Stimulated activated CD4-positive, alpha-beta T cell treated with anti-CD3 and anti-CD28 coated beads, Interleukin-1b, Interleukin-23, amount 100 ng/mL, for 1 hour (primary cell): ENCODE data around the gene GTPBP2.

ENCODE experiments used
- DNase-seq, 2 donors: peaks; one replicate each; pipeline ENCODE4 v3.0.0-alpha.2; 2020; ENCODE audit warnings: low read depth in 2 of 2

The GTPBP2 gene, protein sequence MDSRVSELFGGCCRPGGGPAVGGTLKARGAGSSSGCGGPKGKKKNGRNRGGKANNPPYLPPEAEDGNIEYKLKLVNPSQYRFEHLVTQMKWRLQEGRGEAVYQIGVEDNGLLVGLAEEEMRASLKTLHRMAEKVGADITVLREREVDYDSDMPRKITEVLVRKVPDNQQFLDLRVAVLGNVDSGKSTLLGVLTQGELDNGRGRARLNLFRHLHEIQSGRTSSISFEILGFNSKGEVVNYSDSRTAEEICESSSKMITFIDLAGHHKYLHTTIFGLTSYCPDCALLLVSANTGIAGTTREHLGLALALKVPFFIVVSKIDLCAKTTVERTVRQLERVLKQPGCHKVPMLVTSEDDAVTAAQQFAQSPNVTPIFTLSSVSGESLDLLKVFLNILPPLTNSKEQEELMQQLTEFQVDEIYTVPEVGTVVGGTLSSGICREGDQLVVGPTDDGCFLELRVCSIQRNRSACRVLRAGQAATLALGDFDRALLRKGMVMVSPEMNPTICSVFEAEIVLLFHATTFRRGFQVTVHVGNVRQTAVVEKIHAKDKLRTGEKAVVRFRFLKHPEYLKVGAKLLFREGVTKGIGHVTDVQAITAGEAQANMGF

DNA sequence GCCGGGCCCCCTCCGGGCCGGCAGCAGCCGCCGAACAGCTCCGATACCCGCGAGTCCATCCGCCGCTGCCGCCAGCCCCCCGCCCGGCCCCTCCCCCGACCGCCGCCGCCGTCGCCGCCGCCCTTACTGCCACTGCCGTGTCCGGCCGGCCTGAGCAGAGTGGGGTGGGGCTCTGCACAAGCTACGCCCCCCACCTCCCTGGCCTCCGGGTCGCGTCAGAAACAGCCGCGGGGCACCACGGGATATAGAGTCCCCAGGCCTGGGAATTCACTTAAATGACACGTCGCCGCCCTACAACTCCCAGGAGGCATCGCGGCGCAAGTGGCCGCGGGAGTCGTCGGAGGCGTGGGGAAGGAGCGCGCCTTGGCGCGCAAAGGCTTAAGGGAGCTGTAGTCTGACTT, at the start of gene GTPBP2:
TSS of gene GTPBP2 (minus strand) at position 161 of the 401 bp plus-strand sequence. CDS start at position 59, 102 bp downstream.
- DNase-seq = peak; percentile 82 to 87

GRCh38 chr6:43678341-43678740, 49.3 kb upstream of the GTPBP2 start:
- no peak for DNase-seq

DNA sequence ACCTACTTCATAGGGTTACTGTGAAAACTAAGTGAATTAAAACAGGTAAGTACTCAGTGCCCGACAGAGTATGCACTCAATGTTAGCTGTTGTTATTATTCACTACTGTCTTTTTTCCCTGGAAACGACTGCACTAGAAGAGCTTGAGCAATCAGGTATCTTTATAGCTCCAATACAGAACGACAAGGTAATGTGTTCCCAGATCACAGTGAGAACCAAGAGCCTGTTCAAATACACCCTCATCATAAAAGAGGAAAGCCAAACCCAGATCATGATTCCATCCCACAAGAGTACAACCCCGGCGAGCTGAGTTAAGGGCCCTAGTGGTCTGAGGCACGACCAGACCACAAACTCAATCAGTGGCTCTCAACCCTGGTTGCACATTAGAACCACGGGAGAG, 48.7 kb upstream of the GTPBP2 start:
- DNase-seq = no peak

- DNase-seq = no peak
Observed at GRCh38 chr6:43676962-43677606, 48.0 kb upstream of the GTPBP2 start.

DNA sequence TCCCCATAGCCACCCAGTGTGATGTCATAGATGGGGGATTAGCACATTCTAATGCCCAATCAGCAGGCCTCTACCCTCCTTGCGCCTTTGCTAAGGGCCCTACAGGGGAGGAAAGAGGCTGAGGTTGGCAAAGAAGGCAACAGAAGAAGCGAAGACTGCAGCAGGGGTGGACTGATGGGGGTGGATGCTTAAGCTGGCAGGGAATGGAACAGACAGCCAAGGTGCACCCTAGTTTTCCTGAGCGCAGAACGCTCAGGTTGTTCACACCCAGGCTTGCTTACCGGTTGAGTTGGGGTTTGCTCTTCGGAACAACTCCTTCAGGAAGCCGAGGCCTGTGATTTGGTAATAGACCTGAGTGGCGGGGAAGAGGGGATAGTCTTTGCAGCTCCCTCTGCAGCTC, 45.9 kb upstream of the GTPBP2 start:
- DNase-seq = no peak

- DNase-seq = no peak
Observed at GRCh38 chr6:43674291-43674690, 45.2 kb upstream of the GTPBP2 start.

GRCh38 chr6:43673444-43674084, 44.5 kb upstream of the GTPBP2 start:
- no peak for DNase-seq

DNA sequence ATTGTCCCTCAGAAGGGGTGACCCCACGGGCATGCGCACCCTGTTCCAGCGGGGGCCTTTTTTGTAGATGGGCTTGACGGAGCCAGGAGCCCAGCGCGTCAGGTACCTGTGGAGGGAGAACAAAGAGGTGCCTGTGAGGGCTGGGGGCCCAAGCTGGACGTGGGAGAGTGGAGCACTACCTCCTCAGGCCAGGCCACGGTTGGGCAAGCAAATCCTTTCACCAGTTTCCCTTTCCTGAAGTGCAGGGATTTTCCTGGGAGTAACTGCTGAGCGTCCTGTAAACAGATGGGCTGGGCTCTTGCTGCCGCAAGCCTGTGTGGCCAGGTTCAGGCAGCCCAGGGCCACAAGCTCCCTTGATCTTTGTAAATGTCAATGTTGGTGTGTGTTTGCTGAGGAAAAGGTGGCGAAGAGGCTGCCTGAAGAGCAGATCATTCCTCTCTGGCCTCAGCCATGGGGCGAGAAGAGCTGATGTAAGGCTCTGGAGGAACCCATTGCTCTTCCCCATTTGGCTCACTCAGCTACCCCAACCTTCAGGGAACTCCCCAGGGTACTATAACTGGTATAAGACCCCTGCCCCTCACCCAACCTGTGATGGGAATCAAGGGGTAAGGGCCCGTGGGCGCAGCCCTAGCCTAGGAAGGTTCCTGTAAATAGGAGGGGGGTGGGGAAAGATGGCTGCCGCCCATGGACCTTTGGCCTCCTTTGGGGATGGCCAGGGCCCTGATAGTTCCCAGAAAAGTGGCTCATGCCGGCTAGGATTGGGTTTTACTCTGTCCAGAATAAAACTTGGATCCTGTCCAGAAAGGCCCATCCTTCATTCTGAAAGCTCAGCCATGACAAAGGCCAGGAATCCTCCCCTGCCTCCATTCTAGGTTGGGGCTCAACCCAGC, 43.0 kb upstream of the GTPBP2 start:
- no peak for DNase-seq

- DNase-seq = no peak
Observed at GRCh38 chr6:43671011-43671800, 42.1 kb upstream of the GTPBP2 start.

DNA sequence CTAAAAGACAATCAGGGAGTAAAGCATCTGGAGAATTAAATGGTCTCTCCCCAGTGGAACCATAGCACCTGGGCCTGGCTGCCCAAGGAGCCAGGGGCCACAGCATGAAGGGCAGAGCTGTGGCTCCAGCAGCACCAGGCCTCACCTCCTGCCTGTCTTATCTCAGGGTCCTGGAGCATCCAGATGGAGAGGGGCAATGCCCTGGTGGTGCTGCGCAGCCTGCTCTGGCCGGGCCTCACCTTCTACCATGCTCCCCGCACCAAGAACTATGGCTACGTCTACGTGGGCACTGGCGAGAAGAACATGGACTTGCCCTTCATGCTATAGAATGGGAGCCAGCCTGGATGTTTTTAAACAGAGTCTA, 41.5 kb upstream of the GTPBP2 start:
- no peak for DNase-seq

GRCh38 chr6:43669922-43670622, 41.0 kb upstream of the GTPBP2 start:
- no peak for DNase-seq

DNA sequence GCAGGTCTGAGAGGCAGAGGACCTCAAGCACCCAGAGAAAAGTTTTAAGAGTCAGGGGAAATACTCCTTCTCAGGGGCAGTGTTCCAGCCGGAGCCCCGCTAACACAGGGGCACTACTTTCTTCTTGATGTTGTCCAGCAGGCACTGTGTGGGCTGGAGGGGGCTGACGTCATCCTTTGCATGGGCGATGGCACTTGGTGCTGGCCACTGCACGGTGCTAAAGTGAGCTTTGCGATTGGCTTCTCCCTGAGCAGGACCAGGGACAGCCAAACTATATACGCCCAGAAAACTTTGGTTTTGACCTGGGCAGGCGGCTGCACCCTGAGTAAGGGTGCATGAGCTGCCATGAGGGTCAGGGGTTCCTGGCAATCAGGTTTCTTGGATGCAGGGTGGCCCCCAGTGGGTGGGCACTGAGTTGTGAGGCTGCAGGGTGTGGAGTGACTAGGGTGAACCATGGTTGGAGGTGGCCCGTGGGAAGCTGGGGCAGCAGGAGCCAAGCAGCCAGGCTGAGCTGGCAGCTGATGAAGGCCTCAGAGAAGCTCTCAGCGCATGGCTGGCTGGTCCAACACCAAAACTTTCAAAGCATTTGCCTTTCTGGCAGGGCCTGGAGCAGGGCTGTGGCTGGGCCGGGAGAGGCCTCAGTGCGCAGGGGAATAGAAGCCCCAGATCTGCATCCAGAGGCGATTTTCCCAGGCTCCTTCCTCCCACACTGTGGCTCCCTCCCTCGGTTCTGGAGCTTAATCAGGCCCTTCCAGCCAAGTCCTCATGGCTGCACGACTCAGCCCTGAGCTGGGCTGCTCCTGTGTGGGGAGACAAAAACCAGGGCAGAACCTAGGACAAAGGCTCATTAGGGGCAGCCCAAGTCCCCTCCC, 40.2 kb upstream of the GTPBP2 start:
- no peak for DNase-seq

- peak in 1 of 2 donors; percentile 19 for DNase-seq
Observed at GRCh38 chr6:43668151-43669028, 39.3 kb upstream of the GTPBP2 start.

GRCh38 chr6:43667245-43668150, 38.4 kb upstream of the GTPBP2 start:
- DNase-seq = peak; percentile 63 to 88

- DNase-seq = no peak
Observed at GRCh38 chr6:43666196-43666920, 37.3 kb upstream of the GTPBP2 start.

- no peak for DNase-seq
Observed at GRCh38 chr6:43665376-43665775, 36.3 kb upstream of the GTPBP2 start.
